T-helper 17 cell (primary cell): ENCODE data around the gene RALGAPA2. TPM values are rescaled to one million over a fixed set of nuclear protein-coding genes. Genes with fewer than 3 reads are reported as not detected.

ENCODE experiments used
- ATAC-seq: fragments of 150-1000 bp; cut with Tn5 transposase; 2 replicates; pipeline ENCODE4 v1.10.0; 2021; ENCODE audit warnings: mild to moderate bottlenecking, moderate library complexity
- DNase-seq, 3 donors: peaks; one replicate each; pipeline versions ENCODE4 v3.0.0 to v3.0.0-alpha.2; 2020 to 2021
- H3K9me3 ChIP-seq: one replicate; pipeline ENCODE4 v1.7.0; 2013; ENCODE audit warnings: low read length, mild to moderate bottlenecking; ENCODE audit not compliant: control insufficient read depth, poor library complexity, severe bottlenecking
- H3K27ac Mint-ChIP-seq: one replicate; pipeline ENCODE4 v1.8.0; 2022; ENCODE audit warnings: mild to moderate bottlenecking, moderate library complexity, mixed read lengths
- H3K27me3 Mint-ChIP-seq: one replicate; pipeline ENCODE4 v1.8.0; 2022; ENCODE audit warnings: mixed read lengths
- H3K36me3 Mint-ChIP-seq: one replicate; pipeline ENCODE4 v1.8.0; 2022; ENCODE audit warnings: low read depth, mixed read lengths
- H3K4me1 Mint-ChIP-seq: one replicate; pipeline ENCODE4 v1.8.0; 2022; ENCODE audit warnings: mild to moderate bottlenecking, mixed read lengths
- H3K4me3 Mint-ChIP-seq: one replicate; pipeline ENCODE4 v1.8.0; 2022; ENCODE audit warnings: mild to moderate bottlenecking, moderate library complexity, mixed read lengths
- total RNA-seq, 4 donors: library from RNA in 2 of 4; stranded (reverse) in 2 of 4; gene quantifications; one replicate each; pipeline ENCODE4 v1.2.3 and lab custom pipeline; 2022 to 2026

RALGAPA2 gene
- total RNA-seq, 2 donors from 2014 or later, result 27.8 to 29.5 TPM

GRCh38 chr20:20398123-20398522 lies 314.3 kb downstream of the RALGAPA2 start:
- H3K9me3 ChIP-seq, result no peaks in the 10 kb centered on the region
- Mint-ChIP-seq H3K27me3 (no peaks in the 10 kb centered on the region), H3K4me1 (peaks cover 4% of the 10 kb centered on the region), H3K4me3 (no peak overlapping the region), H3K36me3 (peaks cover 3% of the 10 kb centered on the region), H3K27ac (no peak overlapping the region)
- DNase-seq, result no peak
- ATAC-seq, result no peak

DNA sequence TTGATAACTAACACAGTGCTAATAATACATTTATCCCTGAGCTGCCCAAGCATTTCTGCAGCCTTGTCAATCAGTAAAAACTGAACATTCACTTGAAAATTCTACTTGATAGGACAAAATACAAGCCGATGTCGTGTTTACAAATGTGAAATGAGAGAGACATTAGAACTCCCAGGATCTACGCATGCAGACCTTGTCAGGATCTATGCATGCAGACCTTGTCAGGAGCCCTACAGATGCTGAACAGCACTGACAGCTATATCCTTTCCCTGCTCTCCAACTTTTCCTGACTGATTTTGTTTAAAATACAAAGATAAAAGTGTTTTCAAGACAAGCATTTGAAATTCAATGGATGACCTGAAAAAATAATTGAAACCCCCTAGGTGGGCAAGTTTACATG lies 315.6 kb downstream of the RALGAPA2 start:
- H3K9me3 ChIP-seq, result no peaks in the 10 kb centered on the region
- Mint-ChIP-seq H3K36me3 (no peaks in the 10 kb centered on the region), H3K4me1 (peaks cover 2% of the 10 kb centered on the region), H3K4me3 (no peak overlapping the region), H3K27me3 (no peaks in the 10 kb centered on the region), H3K27ac (no peak overlapping the region)
- DNase-seq, result no peak
- no peak for ATAC-seq

DNA sequence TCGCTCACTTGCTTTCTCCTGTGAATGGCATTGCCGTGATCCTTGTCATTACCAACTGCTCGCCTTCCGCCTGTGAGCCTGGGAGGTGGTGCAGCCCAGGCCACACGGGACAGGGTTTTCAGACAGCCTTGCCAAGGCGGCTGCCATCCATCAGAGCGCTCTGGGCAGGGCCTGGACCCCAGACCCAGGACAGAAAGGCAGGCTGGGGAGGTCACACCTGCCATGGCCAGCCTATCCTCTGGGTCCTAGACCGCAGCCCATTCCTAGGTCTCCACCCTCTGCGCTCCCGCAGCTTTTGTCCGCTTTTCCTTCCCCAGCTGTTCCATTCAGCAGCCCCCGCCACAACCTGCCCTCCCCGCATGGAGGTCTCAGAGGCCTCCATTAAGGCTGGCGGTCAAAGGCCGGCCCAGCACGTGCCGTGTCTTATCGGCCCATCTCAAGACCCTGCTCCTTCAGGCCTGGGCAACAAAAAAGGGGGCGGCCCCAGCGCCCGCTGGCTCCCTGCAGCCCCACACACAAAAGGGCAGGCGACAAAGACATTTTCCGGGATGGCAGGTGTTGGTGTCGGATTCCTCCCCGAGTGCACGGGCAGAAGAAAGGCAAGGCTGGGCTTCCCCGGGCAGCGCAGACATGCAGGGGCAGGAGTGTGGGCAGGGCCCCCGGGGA lies 316.4 kb downstream of the RALGAPA2 start:
- no peak overlapping the region for H3K27ac Mint-ChIP-seq
- no peaks in the 10 kb centered on the region for H3K27me3 Mint-ChIP-seq
- H3K4me3 Mint-ChIP-seq, result no peak overlapping the region
- H3K9me3 ChIP-seq, result no peaks in the 10 kb centered on the region
- no peaks in the 10 kb centered on the region for H3K36me3 Mint-ChIP-seq
- ATAC-seq (no peak), DNase-seq (no peak)
- H3K4me1 Mint-ChIP-seq, result peaks cover 2% of the 10 kb centered on the region

GRCh38 chr20:20395087-20395486 lies 317.4 kb downstream of the RALGAPA2 start:
- no peak overlapping the region for H3K4me3 Mint-ChIP-seq
- no peak for ATAC-seq
- no peak for DNase-seq
- H3K36me3 Mint-ChIP-seq, result no peaks in the 10 kb centered on the region
- H3K27me3 Mint-ChIP-seq, result no peaks in the 10 kb centered on the region
- peaks cover 2% of the 10 kb centered on the region for H3K4me1 Mint-ChIP-seq
- H3K9me3 ChIP-seq, result no peaks in the 10 kb centered on the region
- H3K27ac Mint-ChIP-seq, result no peak overlapping the region

GRCh38 chr20:20393207-20394120 lies 319.0 kb downstream of the RALGAPA2 start:
- H3K4me1 Mint-ChIP-seq, result no peaks in the 10 kb centered on the region
- H3K9me3 ChIP-seq, result no peaks in the 10 kb centered on the region
- DNase-seq (no peak), ATAC-seq (no peak)
- H3K36me3 Mint-ChIP-seq, result no peaks in the 10 kb centered on the region
- H3K4me3 Mint-ChIP-seq, result no peak overlapping the region
- peak overlapping the region; percentile 19 for H3K27ac Mint-ChIP-seq
- no peaks in the 10 kb centered on the region for H3K27me3 Mint-ChIP-seq

DNA sequence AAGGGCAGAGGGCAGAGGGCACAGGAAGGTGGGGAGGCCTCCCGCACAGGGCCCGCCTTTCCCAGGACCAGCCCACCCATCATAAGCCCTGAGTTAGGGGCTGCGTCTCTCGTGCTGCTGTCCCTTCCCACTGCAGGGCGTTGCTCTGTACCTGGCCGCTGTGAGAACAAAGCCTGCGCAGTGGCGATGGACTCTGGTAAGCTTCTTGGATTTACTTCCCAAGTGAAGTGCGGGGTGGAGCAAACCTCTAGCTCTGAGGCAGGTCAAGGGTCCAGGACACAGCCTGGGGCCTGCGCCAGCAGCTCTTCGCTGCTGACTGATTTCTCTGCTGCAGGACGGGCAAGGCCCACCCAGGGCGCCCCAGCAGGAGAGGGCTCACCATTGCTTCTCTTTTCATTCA lies 320.7 kb downstream of the RALGAPA2 start:
- DNase-seq, result no peak
- ATAC-seq, result no peak
- Mint-ChIP-seq H3K4me3 (no peak overlapping the region), H3K27me3 (no peaks in the 10 kb centered on the region), H3K36me3 (no peaks in the 10 kb centered on the region), H3K27ac (no peak overlapping the region), H3K4me1 (no peaks in the 10 kb centered on the region)
- H3K9me3 ChIP-seq, result no peaks in the 10 kb centered on the region

- DNase-seq (no peak), ATAC-seq (no peak)
- Mint-ChIP-seq H3K4me3 (no peak overlapping the region), H3K27ac (no peak overlapping the region), H3K27me3 (no peaks in the 10 kb centered on the region), H3K36me3 (no peaks in the 10 kb centered on the region), H3K4me1 (no peaks in the 10 kb centered on the region)
- no peaks in the 10 kb centered on the region for H3K9me3 ChIP-seq
Measured at GRCh38 chr20:20391115-20391514, 321.3 kb downstream of the RALGAPA2 start.

- Mint-ChIP-seq H3K36me3 (no peaks in the 10 kb centered on the region), H3K4me1 (no peaks in the 10 kb centered on the region), H3K27ac (no peak overlapping the region), H3K4me3 (no peak overlapping the region), H3K27me3 (no peaks in the 10 kb centered on the region)
- no peaks in the 10 kb centered on the region for H3K9me3 ChIP-seq
- no peak for DNase-seq
- ATAC-seq, result no peak
Measured at GRCh38 chr20:20390393-20390792, 322.1 kb downstream of the RALGAPA2 start.

GRCh38 chr20:20386192-20386591 lies 326.3 kb downstream of the RALGAPA2 start:
- no peaks in the 10 kb centered on the region for H3K36me3 Mint-ChIP-seq

DNA sequence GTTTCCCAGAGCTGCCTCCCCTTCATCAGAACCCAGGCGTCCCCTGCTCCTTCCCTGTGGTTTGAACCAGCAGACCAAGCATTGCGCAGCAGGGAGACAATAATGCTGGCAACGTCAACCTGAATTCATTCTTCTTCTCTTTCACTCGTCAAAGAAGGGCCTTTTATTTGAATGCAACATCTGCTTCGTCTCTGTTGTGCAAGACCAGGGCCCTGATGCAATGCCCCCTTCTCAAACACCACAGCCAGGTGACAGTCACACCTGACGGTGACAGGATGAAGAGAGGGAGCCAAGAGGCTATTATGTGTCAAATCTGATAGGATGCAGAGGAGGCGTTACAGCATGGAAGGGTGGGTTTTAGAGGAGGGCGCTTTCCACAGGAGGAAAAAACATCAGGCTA lies 336.6 kb downstream of the RALGAPA2 start:
- H3K27ac Mint-ChIP-seq, result no peak overlapping the region
- peaks cover 66% of the 10 kb centered on the region for H3K27me3 Mint-ChIP-seq
- H3K36me3 Mint-ChIP-seq, result peaks cover 3% of the 10 kb centered on the region
- no peak for ATAC-seq
- no peaks in the 10 kb centered on the region for H3K9me3 ChIP-seq
- no peak for DNase-seq
- H3K4me3 Mint-ChIP-seq, result no peak overlapping the region
- H3K4me1 Mint-ChIP-seq, result no peaks in the 10 kb centered on the region

More at GRCh38 chr20:20386192-20386591, 326.3 kb downstream of the RALGAPA2 start:
- no peak overlapping the region for H3K27ac Mint-ChIP-seq
- H3K27me3 Mint-ChIP-seq, result peaks cover 10% of the 10 kb centered on the region
- no peak overlapping the region for H3K4me3 Mint-ChIP-seq
- DNase-seq, result no peak
- no peak for ATAC-seq
- H3K4me1 Mint-ChIP-seq, result no peaks in the 10 kb centered on the region
- no peaks in the 10 kb centered on the region for H3K9me3 ChIP-seq

DNA sequence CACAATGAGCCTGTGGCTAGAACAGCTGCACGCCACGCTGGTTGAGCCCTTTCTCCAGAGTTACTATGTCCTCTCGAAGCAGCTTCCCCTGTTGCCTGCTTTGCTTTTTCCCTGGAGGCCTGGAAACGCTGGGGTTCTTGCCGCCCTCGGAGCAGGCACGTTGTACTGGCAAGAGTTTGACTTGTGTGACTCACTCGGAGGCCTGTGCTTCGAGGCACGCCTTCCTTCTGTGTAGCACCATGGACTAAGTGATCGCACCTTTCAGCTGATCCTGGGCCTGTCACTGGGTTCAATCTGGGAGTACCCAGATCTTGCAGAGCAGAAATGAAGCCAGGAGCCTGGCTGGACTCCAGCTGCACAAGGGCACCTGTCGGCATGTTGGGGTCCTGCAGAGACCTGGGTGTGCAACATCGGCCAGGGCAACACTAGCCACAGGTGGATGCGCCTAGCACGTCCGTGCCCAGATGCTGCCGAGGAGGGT lies 339.3 kb downstream of the RALGAPA2 start:
- H3K4me3 Mint-ChIP-seq, result no peak overlapping the region
- peaks cover 7% of the 10 kb centered on the region for H3K36me3 Mint-ChIP-seq
- H3K27ac Mint-ChIP-seq, result no peak overlapping the region
- ATAC-seq (no peak), DNase-seq (no peak)
- H3K27me3 Mint-ChIP-seq, result peaks cover 63% of the 10 kb centered on the region
- H3K9me3 ChIP-seq, result no peaks in the 10 kb centered on the region
- H3K4me1 Mint-ChIP-seq, result peaks cover 7% of the 10 kb centered on the region

- no peaks in the 10 kb centered on the region for H3K9me3 ChIP-seq
- DNase-seq (no peak), ATAC-seq (no peak)
- H3K4me3 Mint-ChIP-seq, result no peak overlapping the region
- H3K36me3 Mint-ChIP-seq, result peaks cover 7% of the 10 kb centered on the region
- peaks cover 69% of the 10 kb centered on the region for H3K27me3 Mint-ChIP-seq
- H3K27ac Mint-ChIP-seq, result no peak overlapping the region
- H3K4me1 Mint-ChIP-seq, result peaks cover 8% of the 10 kb centered on the region
Measured at GRCh38 chr20:20371681-20372080, 340.8 kb downstream of the RALGAPA2 start.

- H3K9me3 ChIP-seq, result no peaks in the 10 kb centered on the region
- peaks cover 67% of the 10 kb centered on the region for H3K27me3 Mint-ChIP-seq
- no peak overlapping the region for H3K27ac Mint-ChIP-seq
- DNase-seq (no peak), ATAC-seq (no peak)
- H3K36me3 Mint-ChIP-seq, result peaks cover 7% of the 10 kb centered on the region
- H3K4me3 Mint-ChIP-seq, result no peak overlapping the region
- H3K4me1 Mint-ChIP-seq, result peaks cover 8% of the 10 kb centered on the region
Measured at GRCh38 chr20:20371083-20371482, 341.4 kb downstream of the RALGAPA2 start.
